HepG2 (cell line): Measurements from ENCODE around the gene POFUT2. TPM values are rescaled to one million over a fixed set of nuclear protein-coding genes. Genes with fewer than 3 reads are reported as not detected.
A peak's percentile ranks its signal among the peaks of the same experiment; 100 is the strongest.

Experiments
- BHLHE40 ChIP-seq: IDR thresholded peaks from 2 replicates; pipeline ENCODE4 v1.6.1; 2011; ENCODE audit warnings: low read length, improper control_type of control experiment
- KDM5B ChIP-seq: sonication (generic); formaldehyde crosslinking; IDR thresholded peaks from 2 replicates; pipeline ENCODE4 v1.4.0; 2020; ENCODE audit warnings: missing genetic modification reagents, mild to moderate bottlenecking, borderline replicate concordance
- NR2F1 ChIP-seq, 2 experiments: fragments of 450-650 bp in 1 of 2; formaldehyde crosslinking in 1 of 2; IDR thresholded peaks; 2 replicates each; pipeline versions ENCODE4 v1.5.0 to v1.6.1; 2016 to 2020; ENCODE audit warnings: mild to moderate bottlenecking in 1 of 2, missing compliant biosample characterization in 1 of 2, missing genetic modification reagents in 1 of 2, moderate library complexity in 1 of 2
- SIN3B ChIP-seq: fragments of 150-350 bp; IDR thresholded peaks from 2 replicates; pipeline ENCODE4 v1.6.1; 2014; ENCODE audit warnings: low read length
- TGIF2 ChIP-seq: IDR thresholded peaks from 2 replicates; pipeline ENCODE4 v1.6.1; 2016; ENCODE audit warnings: control low read depth, missing compliant biosample characterization
- ZKSCAN8 ChIP-seq: IDR thresholded peaks from 2 replicates; pipeline ENCODE4 v1.6.1; 2016; ENCODE audit warnings: borderline replicate concordance, missing genetic modification reagents, missing compliant biosample characterization
- ZNF317 ChIP-seq: sonication (generic); formaldehyde crosslinking; IDR thresholded peaks from 2 replicates; pipeline ENCODE4 v1.5.0; 2020; ENCODE audit warnings: mild to moderate bottlenecking, missing genetic modification reagents
- ZNF746 ChIP-seq: sonication (generic); formaldehyde crosslinking; IDR thresholded peaks from 2 replicates; pipeline ENCODE4 v1.8.0; 2022; ENCODE audit warnings: mild to moderate bottlenecking, missing genetic modification reagents
- ZNF768 ChIP-seq: sonication (generic); formaldehyde crosslinking; IDR thresholded peaks from 2 replicates; pipeline ENCODE4 v1.4.0; 2020; ENCODE audit warnings: missing genetic modification reagents
- ZNF878 ChIP-seq: sonication (generic); formaldehyde crosslinking; IDR thresholded peaks from 2 replicates; pipeline ENCODE4 v1.8.1; 2023; ENCODE audit warnings: mild to moderate bottlenecking, missing genetic modification reagents, moderate library complexity
- polyA plus RNA-seq, 8 experiments: library from polyadenylated mRNA; depleted of rRNA in 3 of 8; stranded (reverse) in 7 of 8; unstranded in 1 of 8; fragments of >200 nt; fragmentation: Illumina TruSeq in 4 of 8; extraction: Trizol in 4 of 8; gene quantifications; 2 replicates each; pipeline versions ENCODE4 v1.2.1 to v1.2.3, GENCODE V29; 2011 to 2016; ENCODE audit warnings: low read depth in 4 of 8, missing spikeins in 1 of 8, mixed read lengths in 1 of 8; ENCODE audit not compliant: insufficient read depth in 1 of 8
- total RNA-seq, 5 experiments: library from RNA; depleted of rRNA; stranded (reverse); fragments of >200 nt; fragmentation: Illumina TruSeq; extraction: Trizol; gene quantifications; 2 replicates each; pipeline ENCODE4 v1.2.3, GENCODE V29; 2016; ENCODE audit warnings: low read depth in 1 of 5
- TF ChIP-seq, protein P1 (sequence below): sonication (generic); formaldehyde crosslinking; IDR thresholded peaks from 2 replicates; pipeline ENCODE4 v1.4.0; 2020; ENCODE audit warnings: missing genetic modification reagents, borderline replicate concordance
- TF ChIP-seq, protein P2 (sequence below): sonication (generic); formaldehyde crosslinking; IDR thresholded peaks from 2 replicates; pipeline ENCODE4 v1.4.0; 2020; ENCODE audit warnings: mild to moderate bottlenecking, missing genetic modification reagents
- TF ChIP-seq, protein P3 (sequence below): sonication (generic); formaldehyde crosslinking; conservative IDR thresholded peaks from 2 replicates; pipeline ENCODE4 v1.8.0; 2022; ENCODE audit warnings: mild to moderate bottlenecking, moderate library complexity, missing genetic modification reagents
- TF ChIP-seq, protein P4 (sequence below): sonication (generic); formaldehyde crosslinking; IDR thresholded peaks from 2 replicates; pipeline ENCODE4 v1.5.1; 2020; ENCODE audit warnings: mild to moderate bottlenecking, moderate library complexity, missing genetic modification reagents
- TF ChIP-seq, protein P5 (sequence below): sonication (generic); formaldehyde crosslinking; conservative IDR thresholded peaks from 2 replicates; pipeline ENCODE4 v1.4.0; 2020; ENCODE audit warnings: missing genetic modification reagents

The POFUT2 gene
- total and polyA plus RNA-seq, 2 of the 13 experiments (the other 11 are each of a cell fraction or from before 2014, with no cell fraction given) = 22.8 to 24.0 TPM

DNA sequence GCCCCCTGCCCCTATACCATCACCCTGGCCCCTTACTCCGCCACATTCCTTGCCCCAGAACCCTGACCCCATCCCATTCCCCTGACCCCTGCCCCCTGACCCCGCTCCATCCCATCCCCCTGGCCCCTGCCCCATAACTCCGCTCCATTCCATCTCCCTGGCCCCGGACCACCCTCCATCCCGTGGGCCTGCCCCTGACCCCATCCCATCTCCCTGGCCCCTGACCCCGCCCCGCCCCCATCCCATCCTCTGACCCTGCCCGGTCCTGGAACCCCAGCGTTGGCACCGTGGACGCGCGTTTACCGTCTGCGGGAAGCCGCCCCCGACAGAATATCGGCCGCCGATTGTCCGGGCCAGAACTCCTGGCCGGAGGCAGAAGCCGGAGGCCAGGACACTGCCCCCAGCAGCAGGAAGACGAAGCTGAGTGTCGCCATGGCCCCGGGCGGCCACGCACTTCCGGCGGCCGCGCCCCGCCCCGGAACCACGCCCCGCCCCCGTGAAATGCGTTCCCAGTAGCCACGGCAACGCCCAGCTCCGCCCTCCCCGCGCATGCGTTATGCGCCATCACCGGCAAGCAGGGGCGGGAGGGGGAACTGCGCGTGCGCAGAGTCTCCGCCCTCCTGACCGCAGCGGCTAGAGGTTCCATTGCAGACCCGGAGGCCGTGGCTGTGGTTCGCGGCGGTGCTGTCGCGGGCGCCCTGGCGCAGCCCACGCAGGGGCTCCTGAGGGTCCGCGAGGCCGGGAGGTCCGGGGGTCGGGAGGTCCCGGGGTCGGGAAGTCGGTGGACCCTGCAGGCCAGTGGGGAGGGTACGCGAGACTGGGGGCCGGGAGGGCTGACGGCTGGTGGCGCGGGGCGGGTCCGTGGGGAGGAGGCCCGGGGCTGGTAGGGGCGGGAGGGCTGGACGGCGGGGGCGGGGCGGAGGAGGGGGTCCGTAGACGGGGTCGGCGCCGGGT, at the start of gene POFUT2 (continued):
- TF ChIP-seq ZKSCAN8 (CRISPR knock-in tag) = no peak
- TF ChIP-seq, protein P1, sequence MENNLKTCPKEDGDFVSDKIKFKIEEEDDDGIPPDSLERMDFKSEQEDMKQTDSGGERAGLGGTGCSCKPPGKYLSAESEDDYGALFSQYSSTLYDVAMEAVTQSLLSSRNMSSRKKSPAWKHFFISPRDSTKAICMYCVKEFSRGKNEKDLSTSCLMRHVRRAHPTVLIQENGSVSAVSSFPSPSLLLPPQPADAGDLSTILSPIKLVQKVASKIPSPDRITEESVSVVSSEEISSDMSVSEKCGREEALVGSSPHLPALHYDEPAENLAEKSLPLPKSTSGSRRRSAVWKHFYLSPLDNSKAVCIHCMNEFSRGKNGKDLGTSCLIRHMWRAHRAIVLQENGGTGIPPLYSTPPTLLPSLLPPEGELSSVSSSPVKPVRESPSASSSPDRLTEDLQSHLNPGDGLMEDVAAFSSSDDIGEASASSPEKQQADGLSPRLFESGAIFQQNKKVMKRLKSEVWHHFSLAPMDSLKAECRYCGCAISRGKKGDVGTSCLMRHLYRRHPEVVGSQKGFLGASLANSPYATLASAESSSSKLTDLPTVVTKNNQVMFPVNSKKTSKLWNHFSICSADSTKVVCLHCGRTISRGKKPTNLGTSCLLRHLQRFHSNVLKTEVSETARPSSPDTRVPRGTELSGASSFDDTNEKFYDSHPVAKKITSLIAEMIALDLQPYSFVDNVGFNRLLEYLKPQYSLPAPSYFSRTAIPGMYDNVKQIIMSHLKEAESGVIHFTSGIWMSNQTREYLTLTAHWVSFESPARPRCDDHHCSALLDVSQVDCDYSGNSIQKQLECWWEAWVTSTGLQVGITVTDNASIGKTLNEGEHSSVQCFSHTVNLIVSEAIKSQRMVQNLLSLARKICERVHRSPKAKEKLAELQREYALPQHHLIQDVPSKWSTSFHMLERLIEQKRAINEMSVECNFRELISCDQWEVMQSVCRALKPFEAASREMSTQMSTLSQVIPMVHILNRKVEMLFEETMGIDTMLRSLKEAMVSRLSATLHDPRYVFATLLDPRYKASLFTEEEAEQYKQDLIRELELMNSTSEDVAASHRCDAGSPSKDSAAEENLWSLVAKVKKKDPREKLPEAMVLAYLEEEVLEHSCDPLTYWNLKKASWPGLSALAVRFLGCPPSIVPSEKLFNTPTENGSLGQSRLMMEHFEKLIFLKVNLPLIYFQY (CRISPR knock-in tag) = no peak
- TF ChIP-seq ZNF768 (CRISPR knock-in tag) = peak; percentile 33; the same call in 1 of the 2 replicates
- TF ChIP-seq NR2F1 (CRISPR knock-in tag; IDR thresholded peaks at IDR 0.05) = peak in 1 of 2 experiments; percentile 49; a peak in 1 of 4 replicates
- peak; percentile 30; the same call in 1 of the 2 replicates for TF ChIP-seq KDM5B (CRISPR knock-in tag)
- TF ChIP-seq, protein P2, sequence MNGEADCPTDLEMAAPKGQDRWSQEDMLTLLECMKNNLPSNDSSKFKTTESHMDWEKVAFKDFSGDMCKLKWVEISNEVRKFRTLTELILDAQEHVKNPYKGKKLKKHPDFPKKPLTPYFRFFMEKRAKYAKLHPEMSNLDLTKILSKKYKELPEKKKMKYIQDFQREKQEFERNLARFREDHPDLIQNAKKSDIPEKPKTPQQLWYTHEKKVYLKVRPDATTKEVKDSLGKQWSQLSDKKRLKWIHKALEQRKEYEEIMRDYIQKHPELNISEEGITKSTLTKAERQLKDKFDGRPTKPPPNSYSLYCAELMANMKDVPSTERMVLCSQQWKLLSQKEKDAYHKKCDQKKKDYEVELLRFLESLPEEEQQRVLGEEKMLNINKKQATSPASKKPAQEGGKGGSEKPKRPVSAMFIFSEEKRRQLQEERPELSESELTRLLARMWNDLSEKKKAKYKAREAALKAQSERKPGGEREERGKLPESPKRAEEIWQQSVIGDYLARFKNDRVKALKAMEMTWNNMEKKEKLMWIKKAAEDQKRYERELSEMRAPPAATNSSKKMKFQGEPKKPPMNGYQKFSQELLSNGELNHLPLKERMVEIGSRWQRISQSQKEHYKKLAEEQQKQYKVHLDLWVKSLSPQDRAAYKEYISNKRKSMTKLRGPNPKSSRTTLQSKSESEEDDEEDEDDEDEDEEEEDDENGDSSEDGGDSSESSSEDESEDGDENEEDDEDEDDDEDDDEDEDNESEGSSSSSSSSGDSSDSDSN = no peak
- TF ChIP-seq ZNF878 (CRISPR knock-in tag) = no peak
- TF ChIP-seq, protein P3, sequence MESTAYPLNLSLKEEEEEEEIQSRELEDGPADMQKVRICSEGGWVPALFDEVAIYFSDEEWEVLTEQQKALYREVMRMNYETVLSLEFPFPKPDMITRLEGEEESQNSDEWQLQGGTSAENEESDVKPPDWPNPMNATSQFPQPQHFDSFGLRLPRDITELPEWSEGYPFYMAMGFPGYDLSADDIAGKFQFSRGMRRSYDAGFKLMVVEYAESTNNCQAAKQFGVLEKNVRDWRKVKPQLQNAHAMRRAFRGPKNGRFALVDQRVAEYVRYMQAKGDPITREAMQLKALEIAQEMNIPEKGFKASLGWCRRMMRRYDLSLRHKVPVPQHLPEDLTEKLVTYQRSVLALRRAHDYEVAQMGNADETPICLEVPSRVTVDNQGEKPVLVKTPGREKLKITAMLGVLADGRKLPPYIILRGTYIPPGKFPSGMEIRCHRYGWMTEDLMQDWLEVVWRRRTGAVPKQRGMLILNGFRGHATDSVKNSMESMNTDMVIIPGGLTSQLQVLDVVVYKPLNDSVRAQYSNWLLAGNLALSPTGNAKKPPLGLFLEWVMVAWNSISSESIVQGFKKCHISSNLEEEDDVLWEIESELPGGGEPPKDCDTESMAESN (CRISPR knock-in tag) = 0 out of 2 replicates have a peak, but pooled peaks have one; percentile 28
- TF ChIP-seq BHLHE40 = 0 out of 2 replicates have a peak, but pooled peaks have one; percentile 15
- TF ChIP-seq ZNF317 (CRISPR knock-in tag) = 0 out of 2 replicates have a peak, but pooled peaks have one; percentile 45
- TF ChIP-seq, protein P4, sequence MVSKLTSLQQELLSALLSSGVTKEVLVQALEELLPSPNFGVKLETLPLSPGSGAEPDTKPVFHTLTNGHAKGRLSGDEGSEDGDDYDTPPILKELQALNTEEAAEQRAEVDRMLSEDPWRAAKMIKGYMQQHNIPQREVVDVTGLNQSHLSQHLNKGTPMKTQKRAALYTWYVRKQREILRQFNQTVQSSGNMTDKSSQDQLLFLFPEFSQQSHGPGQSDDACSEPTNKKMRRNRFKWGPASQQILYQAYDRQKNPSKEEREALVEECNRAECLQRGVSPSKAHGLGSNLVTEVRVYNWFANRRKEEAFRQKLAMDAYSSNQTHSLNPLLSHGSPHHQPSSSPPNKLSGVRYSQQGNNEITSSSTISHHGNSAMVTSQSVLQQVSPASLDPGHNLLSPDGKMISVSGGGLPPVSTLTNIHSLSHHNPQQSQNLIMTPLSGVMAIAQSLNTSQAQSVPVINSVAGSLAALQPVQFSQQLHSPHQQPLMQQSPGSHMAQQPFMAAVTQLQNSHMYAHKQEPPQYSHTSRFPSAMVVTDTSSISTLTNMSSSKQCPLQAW (CRISPR knock-in tag) = peak; percentile 81
- TF ChIP-seq, protein P5, sequence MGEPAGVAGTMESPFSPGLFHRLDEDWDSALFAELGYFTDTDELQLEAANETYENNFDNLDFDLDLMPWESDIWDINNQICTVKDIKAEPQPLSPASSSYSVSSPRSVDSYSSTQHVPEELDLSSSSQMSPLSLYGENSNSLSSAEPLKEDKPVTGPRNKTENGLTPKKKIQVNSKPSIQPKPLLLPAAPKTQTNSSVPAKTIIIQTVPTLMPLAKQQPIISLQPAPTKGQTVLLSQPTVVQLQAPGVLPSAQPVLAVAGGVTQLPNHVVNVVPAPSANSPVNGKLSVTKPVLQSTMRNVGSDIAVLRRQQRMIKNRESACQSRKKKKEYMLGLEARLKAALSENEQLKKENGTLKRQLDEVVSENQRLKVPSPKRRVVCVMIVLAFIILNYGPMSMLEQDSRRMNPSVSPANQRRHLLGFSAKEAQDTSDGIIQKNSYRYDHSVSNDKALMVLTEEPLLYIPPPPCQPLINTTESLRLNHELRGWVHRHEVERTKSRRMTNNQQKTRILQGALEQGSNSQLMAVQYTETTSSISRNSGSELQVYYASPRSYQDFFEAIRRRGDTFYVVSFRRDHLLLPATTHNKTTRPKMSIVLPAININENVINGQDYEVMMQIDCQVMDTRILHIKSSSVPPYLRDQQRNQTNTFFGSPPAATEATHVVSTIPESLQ (CRISPR knock-in tag) = no peak
- TF ChIP-seq SIN3B = 0 out of 2 replicates have a peak, but pooled peaks have one; percentile 69
- 0 out of 2 replicates have a peak, but pooled peaks have one; percentile 14 for TF ChIP-seq ZNF746
- peak; percentile 61; the same call in 1 of the 2 replicates for TF ChIP-seq TGIF2
